MCF 10A (cell line): ENCODE measurements around the gene SYNDIG1. TPM values are rescaled to one million over a fixed set of nuclear protein-coding genes. Genes with fewer than 3 reads are reported as not detected.

Source experiments
- BruUV-seq: library from RNA; stranded (reverse); fragments of 400-500 nt; replicated peaks from 2 replicates; lab custom pipeline; 2021; lab: Mats Ljungman, UMichigan
- CTCF ChIA-PET: fragments of 300-600 bp; sonication (Branson Sonifier 250); formaldehyde crosslinking; extraction: SDS; loops from one replicate; lab custom pipeline; 2021; ENCODE audit warnings: antibody characterized with exemption, inconsistent platforms; lab: Yijun Ruan, JAX
- POLR2A ChIA-PET: fragments of 300-600, 350-650 bp; sonication (Branson Sonifier 250); formaldehyde crosslinking; extraction: SDS; loops from one replicate; lab custom pipeline; 2020; ENCODE audit warnings: antibody characterized with exemption, inconsistent platforms; lab: Yijun Ruan, JAX
- DNase-seq: peaks from one replicate; pipeline ENCODE4 v3.0.0-alpha.2; 2018; ENCODE audit not compliant: unreplicated experiment
- H3K27ac Mint-ChIP-seq: one replicate; pipeline ENCODE4 v1.8.0; 2022; ENCODE audit warnings: mild to moderate bottlenecking, low read depth, mixed read lengths; ENCODE audit not compliant: unreplicated experiment
- H3K27me3 Mint-ChIP-seq: one replicate; pipeline ENCODE4 v1.8.0; 2022; ENCODE audit warnings: mixed read lengths; ENCODE audit not compliant: insufficient read depth, unreplicated experiment
- H3K36me3 Mint-ChIP-seq: one replicate; pipeline ENCODE4 v1.8.0; 2022; ENCODE audit warnings: mild to moderate bottlenecking, moderate library complexity, mixed read lengths; ENCODE audit not compliant: insufficient read depth, unreplicated experiment
- H3K4me1 Mint-ChIP-seq: one replicate; pipeline ENCODE4 v1.8.0; 2022; ENCODE audit warnings: mixed read lengths; ENCODE audit not compliant: insufficient read depth, unreplicated experiment
- H3K4me3 Mint-ChIP-seq: one replicate; pipeline ENCODE4 v1.8.0; 2022; ENCODE audit warnings: mild to moderate bottlenecking, moderate library complexity, mixed read lengths; ENCODE audit not compliant: unreplicated experiment
- H3K9me3 Mint-ChIP-seq: one replicate; pipeline ENCODE4 v1.8.0; 2022; ENCODE audit warnings: mixed read lengths; ENCODE audit not compliant: unreplicated experiment
- intact Hi-C: fragments of 100-400 bp; cut with micrococcal nuclease; formaldehyde crosslinking; loops from 2 replicates; pipeline ENCODE4 v1.14.1; 2022
- total RNA-seq: library from RNA; stranded (reverse); gene quantifications from 2 replicates; pipeline ENCODE4 v1.2.3, GENCODE V29; 2022
- TF ChIP-seq, protein P1 (sequence below): fragments of 200-600 bp; IDR thresholded peaks from one replicate; pipeline ENCODE4 v1.8.0; 2022; ENCODE audit warnings: antibody characterized with exemption, mild to moderate bottlenecking; ENCODE audit not compliant: unreplicated experiment

SYNDIG1 gene
- total RNA-seq, 1 experiment from 2014 or later, result not detected

DNA sequence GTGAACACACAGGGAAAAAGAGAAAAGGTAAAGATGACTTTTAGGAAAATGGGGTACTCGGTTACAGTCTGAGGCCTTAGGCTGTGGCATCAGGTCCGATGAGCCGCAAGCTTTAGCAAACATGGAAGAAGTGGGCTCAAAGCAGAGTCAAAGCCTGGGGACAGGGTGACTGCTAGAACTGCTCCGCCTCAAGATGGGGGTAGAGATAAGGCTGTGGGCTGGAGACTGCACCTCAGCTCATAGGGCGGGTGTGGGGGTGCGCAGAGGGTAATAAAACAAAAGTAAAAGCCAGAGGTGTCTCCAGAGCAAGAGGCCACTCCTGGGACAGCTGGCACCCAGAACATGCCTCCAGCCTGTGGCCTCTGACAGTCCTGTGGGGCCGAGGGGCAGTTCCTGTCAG is 21.3 kb upstream of the SYNDIG1 start:
- no TSS peak for BruUV-seq
- ChIA-PET POLR2A (no interaction called here), CTCF (no interaction called here)
- TF ChIP-seq, protein P1, sequence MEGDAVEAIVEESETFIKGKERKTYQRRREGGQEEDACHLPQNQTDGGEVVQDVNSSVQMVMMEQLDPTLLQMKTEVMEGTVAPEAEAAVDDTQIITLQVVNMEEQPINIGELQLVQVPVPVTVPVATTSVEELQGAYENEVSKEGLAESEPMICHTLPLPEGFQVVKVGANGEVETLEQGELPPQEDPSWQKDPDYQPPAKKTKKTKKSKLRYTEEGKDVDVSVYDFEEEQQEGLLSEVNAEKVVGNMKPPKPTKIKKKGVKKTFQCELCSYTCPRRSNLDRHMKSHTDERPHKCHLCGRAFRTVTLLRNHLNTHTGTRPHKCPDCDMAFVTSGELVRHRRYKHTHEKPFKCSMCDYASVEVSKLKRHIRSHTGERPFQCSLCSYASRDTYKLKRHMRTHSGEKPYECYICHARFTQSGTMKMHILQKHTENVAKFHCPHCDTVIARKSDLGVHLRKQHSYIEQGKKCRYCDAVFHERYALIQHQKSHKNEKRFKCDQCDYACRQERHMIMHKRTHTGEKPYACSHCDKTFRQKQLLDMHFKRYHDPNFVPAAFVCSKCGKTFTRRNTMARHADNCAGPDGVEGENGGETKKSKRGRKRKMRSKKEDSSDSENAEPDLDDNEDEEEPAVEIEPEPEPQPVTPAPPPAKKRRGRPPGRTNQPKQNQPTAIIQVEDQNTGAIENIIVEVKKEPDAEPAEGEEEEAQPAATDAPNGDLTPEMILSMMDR, result no peak
- DNase-seq, result no peak
- intact Hi-C loops, result no loop called here
- no peak overlapping the region for H3K4me3 Mint-ChIP-seq
- no peak overlapping the region for H3K27ac Mint-ChIP-seq
- H3K9me3 Mint-ChIP-seq, result peaks cover 37% of the 10 kb centered on the region
- no peaks in the 10 kb centered on the region for H3K36me3 Mint-ChIP-seq
- no peaks in the 10 kb centered on the region for H3K4me1 Mint-ChIP-seq
- H3K27me3 Mint-ChIP-seq, result no peaks in the 10 kb centered on the region

DNA sequence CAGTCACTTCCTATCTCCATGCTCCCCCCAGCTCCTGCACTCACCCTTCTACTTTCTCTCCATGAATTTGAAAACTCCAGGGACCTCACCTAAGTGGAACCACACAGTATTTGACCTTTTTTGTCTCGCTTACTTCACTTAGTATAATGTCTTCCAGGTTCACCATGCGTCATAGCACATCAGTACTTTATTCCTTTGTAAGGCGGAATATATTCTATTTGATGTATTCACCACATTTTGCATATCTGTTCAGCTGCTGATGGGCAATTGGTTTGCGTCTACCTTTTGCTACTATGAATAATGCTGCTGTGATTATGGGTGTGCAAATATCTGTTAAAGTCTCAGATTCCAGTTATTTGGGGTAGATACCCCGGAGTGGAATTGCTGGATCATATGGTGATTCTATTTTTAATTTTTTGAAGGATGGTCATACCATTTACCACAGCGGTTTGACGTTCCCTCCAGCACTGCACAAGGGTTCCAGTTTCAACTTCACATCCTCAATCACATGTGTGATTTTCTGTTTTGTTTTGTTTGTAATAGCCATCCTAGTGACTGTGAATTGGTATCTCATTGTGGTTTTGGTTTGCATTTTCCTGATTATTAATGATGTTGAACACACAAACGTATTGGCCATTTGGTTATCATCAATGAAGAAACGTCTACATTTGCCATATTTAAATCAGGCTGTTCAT is 20.3 kb upstream of the SYNDIG1 start:
- CTCF ChIA-PET, result no interaction called here

GRCh38 chr20:24450177-24450576 is 19.3 kb upstream of the SYNDIG1 start:
- DNase-seq, result no peak
- no peak overlapping the region for H3K4me3 Mint-ChIP-seq
- no peaks in the 10 kb centered on the region for H3K27me3 Mint-ChIP-seq
- intact Hi-C loops, result no loop called here
- H3K27ac Mint-ChIP-seq, result no peak overlapping the region
- no peaks in the 10 kb centered on the region for H3K36me3 Mint-ChIP-seq
- no TSS peak for BruUV-seq
- TF ChIP-seq, protein P1, result no peak
- H3K9me3 Mint-ChIP-seq, result peaks cover 47% of the 10 kb centered on the region
- POLR2A ChIA-PET, result no interaction called here
- CTCF ChIA-PET, result no interaction called here
- H3K4me1 Mint-ChIP-seq, result no peaks in the 10 kb centered on the region

More for the DNA sequence above, 20.3 kb upstream of the SYNDIG1 start:
- POLR2A ChIA-PET, result interaction anchor here (0.5 kb wide), 1 partner anchor 165 kb away, joined by 3 read pairs; no protein-coding TSS in a partner anchor
- Mint-ChIP-seq H3K36me3 (no peaks in the 10 kb centered on the region), H3K4me1 (no peaks in the 10 kb centered on the region), H3K9me3 (peaks cover 46% of the 10 kb centered on the region), H3K27ac (no peak overlapping the region), H3K27me3 (no peaks in the 10 kb centered on the region), H3K4me3 (no peak overlapping the region)
- intact Hi-C loops, result no loop called here
- no peak for DNase-seq
- no TSS peak for BruUV-seq
- TF ChIP-seq, protein P1, result no peak

- CTCF ChIA-PET, result interaction anchor here (0.7 to 0.8 kb wide), 2 partner anchors 34 to 38 kb away, joined by 4 read pairs; no protein-coding TSS in a partner anchor
- TF ChIP-seq, protein P1, result no peak
- Mint-ChIP-seq H3K9me3 (peaks cover 47% of the 10 kb centered on the region), H3K27me3 (no peaks in the 10 kb centered on the region), H3K4me1 (no peaks in the 10 kb centered on the region), H3K27ac (no peak overlapping the region), H3K4me3 (no peak overlapping the region), H3K36me3 (no peaks in the 10 kb centered on the region)
- intact Hi-C loops, result no loop called here
- BruUV-seq, result no TSS peak
- DNase-seq, result no peak
- POLR2A ChIA-PET, result no interaction called here
These were observed 18.6 kb upstream of the SYNDIG1 start for GRCh38 chr20:24450624-24451376.
